GM23338 (cell line): ENCODE data around the gene REL. TPM values are rescaled to one million over a fixed set of nuclear protein-coding genes. Genes with fewer than 3 reads are reported as not detected.

Experiments
- ATAC-seq: fragments of 200-7000 bp; cut with Tn5 transposase; 3 replicates; pipeline ENCODE4 v1.9.1; 2020
- DNase-seq: peaks from one replicate; pipeline ENCODE4 v3.0.0-alpha.2; 2015; ENCODE audit warnings: low spot score
- H2AFZ ChIP-seq: fragments of 200-600 bp; sonication (generic); 2 replicates; pipeline ENCODE4 v1.8.0; 2016; ENCODE audit warnings: antibody characterized with exemption, mild to moderate bottlenecking, moderate library complexity
- H3F3A ChIP-seq: fragments of 200-600 bp; sonication (generic); replicated peaks from 2 replicates; pipeline ENCODE4 v1.8.0; 2017; ENCODE audit warnings: antibody characterized with exemption, mixed run types, low read depth
- H3K27ac ChIP-seq: fragments of 200-600 bp; sonication (generic); 2 replicates; pipeline ENCODE4 v1.6.1; 2016; ENCODE audit warnings: low read depth
- H3K27me3 ChIP-seq: fragments of 200-600 bp; sonication (generic); 2 replicates; pipeline ENCODE4 v1.8.0; 2016; ENCODE audit warnings: mild to moderate bottlenecking, mixed run types, moderate library complexity; ENCODE audit not compliant: insufficient read depth
- H3K36me3 ChIP-seq: fragments of 200-600 bp; sonication (generic); 2 replicates; pipeline ENCODE4 v1.8.0; 2016; ENCODE audit warnings: mild to moderate bottlenecking; ENCODE audit not compliant: insufficient read depth
- H3K4me1 ChIP-seq: fragments of 200-600 bp; sonication (generic); 2 replicates; pipeline ENCODE4 v1.8.0; 2016; ENCODE audit warnings: mild to moderate bottlenecking, moderate library complexity; ENCODE audit not compliant: insufficient read depth
- H3K4me2 ChIP-seq: fragments of 200-600 bp; sonication (generic); 2 replicates; pipeline ENCODE4 v1.7.1; 2017; ENCODE audit warnings: mixed run types
- H3K4me3 ChIP-seq: fragments of 200-600 bp; sonication (generic); 2 replicates; pipeline ENCODE4 v1.6.1; 2016; ENCODE audit warnings: mixed run types
- H3K79me2 ChIP-seq: fragments of 200-600 bp; sonication (generic); replicated peaks from 2 replicates; pipeline ENCODE4 v1.8.0; 2017; ENCODE audit warnings: mild to moderate bottlenecking; ENCODE audit not compliant: insufficient read depth
- H3K9me2 ChIP-seq: fragments of 200-600 bp; sonication (generic); 2 replicates; pipeline ENCODE4 v1.8.0; 2017; ENCODE audit not compliant: insufficient read depth
- H4K20me1 ChIP-seq: fragments of 200-600 bp; sonication (generic); replicated peaks from 2 replicates; pipeline ENCODE4 v1.8.0; 2017; ENCODE audit warnings: mild to moderate bottlenecking; ENCODE audit not compliant: insufficient read depth
- H3K27ac Mint-ChIP-seq: 2 replicates; pipeline ENCODE4 v1.8.0; 2020; ENCODE audit warnings: inconsistent platforms, mild to moderate bottlenecking, moderate library complexity, mixed read lengths
- H3K27me3 Mint-ChIP-seq: 3 replicates; pipeline ENCODE4 v1.8.0; 2022; ENCODE audit warnings: low read depth, mild to moderate bottlenecking, moderate library complexity, mixed read lengths, inconsistent platforms; ENCODE audit not compliant: insufficient read depth, poor library complexity
- H3K36me3 Mint-ChIP-seq: 3 replicates; pipeline ENCODE4 v1.8.0; 2021; ENCODE audit warnings: low read depth, mild to moderate bottlenecking, inconsistent platforms, moderate library complexity, mixed read lengths
- H3K4me1 Mint-ChIP-seq: 3 replicates; pipeline ENCODE4 v1.8.0; 2020; ENCODE audit warnings: mild to moderate bottlenecking, inconsistent platforms, mixed read lengths
- H3K4me3 Mint-ChIP-seq: 3 replicates; pipeline ENCODE4 v1.8.0; 2021; ENCODE audit warnings: moderate library complexity, mild to moderate bottlenecking, inconsistent platforms, mixed read lengths
- H3K9me3 Mint-ChIP-seq: 3 replicates; pipeline ENCODE4 v1.8.0; 2020; ENCODE audit warnings: moderate library complexity, mild to moderate bottlenecking, inconsistent platforms, mixed read lengths
- CREB1 ChIP-seq: fragments of 250-450 bp; sonication (Bioruptor Pico); IDR thresholded peaks from 2 replicates; pipeline ENCODE4 v1.5.0; 2020; ENCODE audit warnings: low read depth, mild to moderate bottlenecking, moderate library complexity
- ETS1 ChIP-seq: IDR thresholded peaks from 2 replicates; pipeline ENCODE4 v1.6.1; 2016; ENCODE audit warnings: antibody characterized with exemption
- EZH2 ChIP-seq: fragments of 200-600 bp; sonication (generic); IDR thresholded peaks from one replicate; pipeline ENCODE4 v1.8.0; 2017; ENCODE audit warnings: antibody characterized with exemption, mild to moderate bottlenecking, low read depth; ENCODE audit not compliant: unreplicated experiment
- POLR2AphosphoS5 ChIP-seq: IDR thresholded peaks from 2 replicates; pipeline ENCODE4 v1.6.1; 2016; ENCODE audit warnings: antibody characterized with exemption, low read depth
- REST ChIP-seq: IDR thresholded peaks from one replicate; pipeline ENCODE4 v1.6.1; 2018; ENCODE audit warnings: antibody characterized with exemption; ENCODE audit not compliant: unreplicated experiment
- ZNF462 ChIP-seq: fragments of 250-450 bp; sonication (Bioruptor Pico); IDR thresholded peaks from 2 replicates; pipeline ENCODE4 v1.5.0; 2020; ENCODE audit warnings: mild to moderate bottlenecking, moderate library complexity
- long read RNA-seq: library from polyadenylated mRNA; unstranded; transcript quantifications from one replicate; pipeline ENCODE4 v2.0.0, GENCODE V29; 2020; ENCODE audit not compliant: unreplicated experiment
- polyA plus RNA-seq: library from polyadenylated mRNA; unstranded; fragments of >200 nt; fragmentation: Nextera tagmentation; extraction: Ambion mirVana; gene quantifications from 2 replicates; pipeline ENCODE4 v1.2.1, GENCODE V29; 2016
- total RNA-seq: library from RNA; depleted of rRNA; stranded (reverse); fragments of >200 nt; shearing (Covaris generic); gene quantifications from 2 replicates; pipeline ENCODE4 v1.2.3, GENCODE V29; 2014; rRNA removed

REL gene
- total RNA-seq (6.1 and 8.0 TPM in 2 replicates), polyA plus RNA-seq (3.3 and 4.1 TPM in 2 replicates)
- long read RNA-seq, partial matches to known transcripts = 5 of 8 reads
- long read RNA-seq, other reads (novel, unspliced or antisense) = 1 of 8 reads

- Mint-ChIP-seq H3K4me1 (peaks cover 25% of the 10 kb centered on the region), H3K36me3 (no peaks in the 10 kb centered on the region), H3K4me3 (peak within 1 kb of the TSS; percentile 94), H3K9me3 (no peaks in the 10 kb centered on the region), H3K27me3 (peaks cover 12% of the 10 kb centered on the region), H3K27ac (peak within 1 kb of the TSS; percentile 90)
- H3K36me3 ChIP-seq = no peaks in the 10 kb centered on the region
- peak; percentile 87 for ATAC-seq
- peak; percentile 95 for DNase-seq
- peak within 1 kb of the TSS; percentile 91 for H3K27ac ChIP-seq
- no peaks in the 10 kb centered on the region for H3K9me2 ChIP-seq
- H3K4me2 ChIP-seq = peak within 1 kb of the TSS; percentile 92
- TF ChIP-seq ZNF462 (CRISPR knock-in tag) = no peak
- peak; percentile 88 for TF ChIP-seq CREB1
- peak; percentile 76 for TF ChIP-seq POLR2AphosphoS5
- H3K4me1 ChIP-seq = peaks cover 31% of the 10 kb centered on the region
- peak within 1 kb of the TSS; percentile 88 for H2AFZ ChIP-seq
- peaks cover 5% of the 10 kb centered on the region; the same call in 1 of the 2 replicates for H3K79me2 ChIP-seq
- H4K20me1 ChIP-seq = no peaks in the 10 kb centered on the region; the same call in 1 of the 2 replicates
- peaks cover 31% of the 10 kb centered on the region for H3K27me3 ChIP-seq
- peak within 1 kb of the TSS; percentile 81 for H3K4me3 ChIP-seq
- no peaks in the 10 kb centered on the region for H3F3A ChIP-seq
These were observed at the start of gene REL for GRCh38 chr2:60881047-60881932. REL (plus strand) TSS chr2:60881574; CDS start chr2:60881841, 267 bp downstream.

GRCh38 chr2:60831921-60832320 is 49.5 kb upstream of the REL start:
- Mint-ChIP-seq H3K36me3 (no peaks in the 10 kb centered on the region), H3K27me3 (peaks cover 14% of the 10 kb centered on the region), H3K4me1 (peaks cover 8% of the 10 kb centered on the region), H3K27ac (no peak overlapping the region), H3K4me3 (no peak overlapping the region), H3K9me3 (no peaks in the 10 kb centered on the region)
- Histone ChIP-seq H3F3A (no peaks in the 10 kb centered on the region), H4K20me1 (no peaks in the 10 kb centered on the region), H3K27ac (no peak overlapping the region), H3K4me1 (no peaks in the 10 kb centered on the region), H3K4me3 (no peak overlapping the region), H3K4me2 (no peak overlapping the region), H2AFZ (no peak overlapping the region), H3K79me2 (no peaks in the 10 kb centered on the region), H3K27me3 (peaks cover 21% of the 10 kb centered on the region), H3K9me2 (peaks cover 5% of the 10 kb centered on the region; the same call in 1 of the 2 replicates), H3K36me3 (no peaks in the 10 kb centered on the region)
- DNase-seq (no peak), ATAC-seq (no peak)
- TF ChIP-seq EZH2 = no peak
- TF ChIP-seq REST = no peak
- no peak for TF ChIP-seq ETS1
- no peak for TF ChIP-seq CREB1
